ENCODE data around the gene CDK2. TPM values are rescaled to one million over a fixed set of nuclear protein-coding genes. Genes with fewer than 3 reads are reported as not detected.

The CDK2 gene
- total and polyA plus RNA-seq, 9 of the 15 experiments (the other 6 are each of a cell fraction or from before 2014, with no cell fraction given) = 17.4 to 213 (median 109) TPM

- WGBS (ENCODE audit: insufficient coverage, low coverage, missing lambda C conversion rate) = 13% methylated on average over 4 of the region's 4 CpGs
- H3K9me1 ChIP-seq (ENCODE audit: control insufficient read depth, insufficient read depth, low read length) = no peaks in the 10 kb centered on the region
- no peak for ATAC-seq
- H3K4me1 ChIP-seq (replicated peaks in 1 of 2; ENCODE audit: control insufficient read depth in 2 of 2, insufficient read depth in 2 of 2, low read length in 2 of 2) = peaks cover 7 to 10% of the 10 kb centered on the region in 2 experiments; a peak in 4 of 5 replicates
- in situ Hi-C loops (cut with MboI) (no loop called here), intact Hi-C loops (cut with micrococcal nuclease) (no loop called here)
- no peaks in the 10 kb centered on the region for H3K79me2 ChIP-seq (ENCODE audit: control insufficient read depth, insufficient read depth, low read length)
- no peaks in the 10 kb centered on the region for H3K9me3 ChIP-seq (replicated peaks; ENCODE audit: control insufficient read depth, insufficient read depth, low read depth, low read length)
- no peak overlapping the region for H3K27ac ChIP-seq (ENCODE audit: extremely low read depth, low read depth, low read length)
- no peaks in the 10 kb centered on the region for H3K36me3 ChIP-seq (ENCODE audit: control insufficient read depth, insufficient read depth, low read length)
- no TSS peak for BruUV-seq (replicated peaks)
- no peak for DNase-seq (ENCODE audit: extremely low read depth in 1 of 4, low spot score in 3 of 4)
- POLR2A ChIA-PET = interaction anchor here (0.8 to 2.0 kb wide), 5 partner anchors 9 to 41 kb away, joined by 3 to 6 read pairs (median 3); partner anchors contain the start of gene PYM1
- H3K9ac ChIP-seq (ENCODE audit: insufficient read depth in 1 of 2, low read depth in 2 of 2, low read length in 2 of 2) = no peak overlapping the region
- no peak for FAIRE-seq
- no peak overlapping the region for H3K4me3 ChIP-seq
- no peak overlapping the region for H2AFZ ChIP-seq (ENCODE audit: low read depth, low read length)
- no peak overlapping the region for H3K4me2 ChIP-seq (ENCODE audit: insufficient read depth, low read length)
- CTCF ChIA-PET (ENCODE audit: low intra/inter-chr PET ratio) = no interaction called here
- TF ChIP-seq GATAD2B (IDR thresholded peaks at IDR 0.05; ENCODE audit: borderline replicate concordance) = no peak
- TF ChIP-seq ZNF280B (CRISPR knock-in tag; IDR thresholded peaks at IDR 0.05) = no peak
- TF ChIP-seq SIX5 (IDR thresholded peaks at IDR 0.05; ENCODE audit: borderline replicate concordance in 1 of 2, insufficient read depth in 1 of 2, low read depth in 1 of 2, low read length in 2 of 2) = no peak
- TF ChIP-seq KDM5B (IDR thresholded peaks at IDR 0.05; ENCODE audit: insufficient replicate concordance, low read depth, low read length) = no peak
- no peaks in the 10 kb centered on the region for H3K27me3 ChIP-seq (ENCODE audit: control insufficient read depth in 2 of 2, insufficient read depth in 2 of 2, low read length in 2 of 2)
- H4K20me1 ChIP-seq (replicated peaks; ENCODE audit: control insufficient read depth, insufficient read depth, low read length) = no peaks in the 10 kb centered on the region; the same call in 1 of the 2 replicates
Observed at GRCh38 chr12:55955344-55955743, 11.3 kb upstream of the CDK2 start.
